Fibroblast of skin of back (primary cell): Measurements from ENCODE around the gene SREBF2.
"Not testable (repeated sequence)": the region's sequence is repeated elsewhere in the genome, so short reads cannot be mapped to it uniquely, and the experiment has no call there.

Experiments used
- DNase-seq: peaks from one replicate; pipeline ENCODE4 v3.0.0-alpha.2; 2013

SREBF2 gene

DNA sequence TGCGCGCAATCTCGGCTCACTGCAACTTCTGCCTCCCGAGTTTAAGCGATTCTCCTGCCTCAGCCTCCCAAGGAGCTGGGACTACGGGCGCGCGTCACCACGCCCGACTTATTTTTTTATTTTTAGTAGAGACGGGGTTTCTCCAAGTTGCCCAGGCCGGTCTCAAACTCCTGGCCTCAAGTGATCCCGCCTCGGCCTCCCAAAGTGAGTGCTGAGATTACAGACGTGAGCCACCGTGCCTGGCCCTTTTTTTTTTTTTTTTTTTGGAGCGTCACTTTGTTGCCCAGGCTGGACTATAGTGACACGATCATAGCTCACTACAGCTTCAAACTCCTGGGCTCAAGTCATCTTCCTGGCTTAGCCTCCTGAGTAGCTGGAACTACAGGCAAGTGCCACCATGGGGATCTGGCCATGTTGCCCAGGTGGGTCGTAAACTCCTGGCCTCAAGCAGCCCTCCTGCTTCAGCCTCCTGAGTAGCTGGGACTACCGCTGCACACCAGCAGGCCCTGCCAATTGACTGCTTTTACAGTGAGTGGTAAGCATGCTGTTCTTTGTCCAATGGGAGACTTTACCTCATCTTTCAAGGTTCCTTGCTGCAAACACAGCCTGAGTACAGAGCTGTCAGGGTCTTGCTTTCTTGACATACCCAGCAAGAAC is 114.6 kb downstream of the SREBF2 start:
- DNase-seq: no peak

DNA sequence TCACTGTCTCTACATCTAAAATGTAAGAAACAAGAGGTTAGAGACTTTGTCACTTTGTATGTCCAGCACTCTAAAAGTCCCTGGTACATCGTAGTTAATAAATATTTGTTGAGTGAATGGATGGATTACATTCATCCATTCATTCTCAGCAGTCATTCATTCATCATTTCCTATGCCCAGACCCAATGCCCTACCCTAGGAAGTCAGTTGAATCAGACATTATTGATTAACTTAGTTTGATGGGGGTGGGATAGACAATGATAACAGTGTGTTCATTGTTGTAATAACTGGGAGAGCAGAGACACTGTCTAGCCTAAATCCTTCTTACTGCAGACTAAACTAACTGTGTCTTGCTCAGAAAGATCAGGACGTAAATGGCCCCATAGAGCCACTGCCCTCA is 115.2 kb downstream of the SREBF2 start:
- no peak for DNase-seq

DNA sequence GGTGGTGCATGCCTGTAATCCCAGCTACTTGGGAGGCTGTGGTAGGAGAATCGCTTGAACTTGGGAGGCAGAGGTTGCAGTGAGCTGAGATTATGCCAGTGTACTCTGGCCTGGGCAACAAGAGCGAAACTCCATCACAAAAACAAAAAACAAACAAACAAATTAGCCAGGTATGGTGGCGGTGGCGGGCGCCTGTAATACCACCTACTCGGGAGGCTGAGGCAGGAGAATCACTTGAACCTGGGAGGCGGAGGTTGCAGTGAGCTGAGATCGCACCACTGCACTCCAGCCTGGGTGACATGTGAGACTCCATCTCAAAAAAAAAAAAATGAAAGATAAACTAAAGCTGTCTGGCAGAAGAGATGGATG is 116.0 kb downstream of the SREBF2 start:
- not testable (repeated sequence) for DNase-seq

DNA sequence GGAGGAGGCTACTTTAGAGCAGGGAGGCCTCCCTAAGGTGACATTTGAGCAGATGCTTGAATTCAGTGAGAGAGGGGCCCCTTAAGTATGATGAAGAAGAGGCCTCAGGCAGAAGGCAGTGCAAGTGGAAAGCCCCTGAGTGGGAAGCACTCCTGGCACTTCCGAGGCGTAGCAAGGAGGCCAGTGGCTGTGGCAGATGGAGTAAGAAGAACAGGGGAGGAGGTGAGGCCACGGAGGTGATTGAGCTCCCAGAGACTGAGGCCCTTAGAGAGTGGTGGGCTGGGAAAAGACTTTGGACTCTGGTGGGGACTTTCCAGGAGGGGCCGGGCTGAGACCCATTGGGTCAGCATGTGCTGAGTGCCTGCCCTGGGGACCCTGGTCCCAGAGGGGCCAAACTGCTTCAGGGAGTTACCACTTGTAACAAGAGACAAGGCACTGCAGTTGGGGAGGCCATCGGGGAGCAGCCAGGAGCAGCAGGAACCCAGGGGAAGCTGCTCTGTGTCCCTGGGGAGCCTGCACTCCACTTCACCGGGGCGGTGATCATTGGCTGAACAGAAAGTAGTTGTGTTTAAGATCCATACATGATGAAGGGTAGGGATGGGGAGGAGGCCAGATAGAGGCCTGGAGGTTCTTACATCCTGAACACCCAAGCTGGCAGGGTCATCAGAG is 116.5 kb downstream of the SREBF2 start:
- DNase-seq: no peak

DNA sequence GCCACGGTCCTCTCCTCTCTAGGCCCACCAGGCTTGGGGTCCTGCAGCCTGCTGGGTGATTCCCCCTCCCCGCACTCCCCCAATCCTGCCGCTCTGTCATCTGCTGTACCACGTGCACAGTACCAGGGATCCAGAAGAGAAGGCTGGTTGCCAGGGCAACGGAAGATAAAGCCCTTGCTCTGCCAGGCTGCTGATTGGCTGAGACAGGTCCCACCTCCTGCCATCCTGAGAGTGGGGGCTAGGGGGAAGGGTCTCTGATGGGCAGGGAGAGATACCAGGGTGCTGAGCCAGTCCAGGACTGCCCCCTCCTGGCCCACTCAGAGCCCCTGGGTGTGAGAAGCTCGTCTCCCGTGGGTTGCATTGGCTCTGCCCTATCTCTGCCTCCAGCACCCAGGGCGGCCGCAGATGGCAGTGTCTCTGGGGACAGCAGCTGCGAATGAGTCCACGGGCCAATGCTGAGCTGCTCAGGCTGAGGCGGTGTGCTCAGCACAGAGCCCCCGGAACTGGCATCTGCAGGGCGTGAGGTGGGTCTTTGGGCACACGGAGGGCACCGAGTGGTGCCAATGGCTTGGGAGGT is 119.1 kb downstream of the SREBF2 start, which contains the start of gene SMIM45:
TSS of gene SMIM45 (plus strand) at position 253 of the 577 bp plus-strand sequence.
- no peak for DNase-seq

DNA sequence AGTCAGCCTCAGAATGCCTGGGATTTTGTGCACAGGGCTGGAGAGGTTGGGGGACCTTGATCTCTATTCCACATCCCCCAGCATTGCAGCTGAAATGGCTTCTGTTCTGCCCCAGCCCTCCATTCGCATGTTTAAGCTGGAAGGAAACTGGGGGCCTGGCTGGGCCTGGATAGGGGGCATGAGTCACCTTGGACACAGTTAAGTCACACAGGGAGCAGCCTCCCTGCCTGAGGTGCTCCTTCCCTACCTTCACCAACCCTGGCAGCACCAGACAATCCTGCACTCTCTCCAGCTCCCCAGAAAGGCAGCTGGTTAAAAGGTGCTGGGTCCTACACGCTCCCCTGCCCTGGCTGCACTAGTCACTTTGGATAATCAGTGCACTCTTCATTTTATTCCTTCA is 119.8 kb downstream of the SREBF2 start:
- DNase-seq: no peak
